Activated CD4-positive, alpha-beta memory T cell treated with anti-CD3 and anti-CD28 coated beads, Interleukin-2, amount 10 ng/mL, durations not matched to agents 7 days and 5 days (primary cell): ENCODE results near the gene BAHCC1. TPM values are rescaled to one million over a fixed set of nuclear protein-coding genes. Genes with fewer than 3 reads are reported as not detected.

Experiments
- CTCF ChIA-PET: fragments of 350-600 bp; sonication (Branson Sonifier 250); formaldehyde crosslinking; loops from one replicate; lab custom pipeline; 2021; ENCODE audit warnings: antibody characterized with exemption, inconsistent platforms; lab: Charles Lee
- POLR2A ChIA-PET: fragments of 350-600 bp; sonication (Branson Sonifier 250); formaldehyde crosslinking; loops from one replicate; lab custom pipeline; 2021; ENCODE audit warnings: antibody characterized with exemption; lab: Charles Lee
- DNase-seq: peaks from one replicate; pipeline ENCODE4 v3.0.0-alpha.2; 2020
- H3K27ac Mint-ChIP-seq: one replicate; pipeline ENCODE4 v1.8.0; 2021; ENCODE audit warnings: mild to moderate bottlenecking, mixed read lengths
- H3K27me3 Mint-ChIP-seq: one replicate; pipeline ENCODE4 v1.8.0; 2021; ENCODE audit warnings: mixed read lengths
- H3K36me3 Mint-ChIP-seq: one replicate; pipeline ENCODE4 v1.8.0; 2021; ENCODE audit warnings: low read depth, mixed read lengths
- H3K4me1 Mint-ChIP-seq: one replicate; pipeline ENCODE4 v1.8.0; 2021; ENCODE audit warnings: mixed read lengths
- H3K4me3 Mint-ChIP-seq: one replicate; pipeline ENCODE4 v1.8.0; 2021; ENCODE audit warnings: mild to moderate bottlenecking, mixed read lengths
- H3K9me3 Mint-ChIP-seq: one replicate; pipeline ENCODE4 v1.8.0; 2021; ENCODE audit warnings: mixed read lengths
- total RNA-seq, 2 experiments: library from RNA; stranded (reverse); gene quantifications; one replicate each; pipeline ENCODE4 v1.2.3, GENCODE V29; 2021

The BAHCC1 gene
- total RNA-seq, 2 experiments from 2014 or later, result 0.15 to 0.18 TPM

- H3K27ac Mint-ChIP-seq, result peak overlapping the region; percentile 56
- H3K36me3 Mint-ChIP-seq, result peaks cover 16% of the 10 kb centered on the region
- peak; percentile 76 for DNase-seq
- CTCF ChIA-PET, result interaction anchor here (1.2 kb wide), 1 partner anchor 91 kb away, joined by 7 read pairs; no protein-coding TSS in a partner anchor
- H3K9me3 Mint-ChIP-seq, result no peaks in the 10 kb centered on the region
- peaks cover 62% of the 10 kb centered on the region for H3K27me3 Mint-ChIP-seq
- peaks cover 28% of the 10 kb centered on the region for H3K4me1 Mint-ChIP-seq
- H3K4me3 Mint-ChIP-seq, result peak overlapping the region; percentile 49
- POLR2A ChIA-PET, result interaction anchor here (1.4 kb wide), 1 partner anchor 119 kb away, joined by 3 read pairs; the partner anchor contains the start of gene ACTG1
These were observed 1.4 kb upstream of the BAHCC1 start for GRCh38 chr17:81393684-81394376.

GRCh38 chr17:81394377-81394920 is 808 bp upstream of the BAHCC1 start:
- ChIA-PET CTCF (interaction anchor here (1.2 kb wide), 1 partner anchor 90 kb away, joined by 7 read pairs; no protein-coding TSS in a partner anchor), POLR2A (interaction anchor here (1.0 to 1.4 kb wide), 3 partner anchors 52 to 118 kb away, joined by 3 to 4 read pairs (median 3); partner anchors contain the start of gene ACTG1)
- H3K4me1 Mint-ChIP-seq, result peaks cover 30% of the 10 kb centered on the region
- no peaks in the 10 kb centered on the region for H3K9me3 Mint-ChIP-seq
- peaks cover 18% of the 10 kb centered on the region for H3K36me3 Mint-ChIP-seq
- peaks cover 60% of the 10 kb centered on the region for H3K27me3 Mint-ChIP-seq
- H3K27ac Mint-ChIP-seq, result peak overlapping the region; percentile 56
- DNase-seq, result no peak
- H3K4me3 Mint-ChIP-seq, result peak overlapping the region; percentile 49

- H3K4me3 Mint-ChIP-seq, result no peak overlapping the region
These were observed 482 bp downstream of the BAHCC1 start for GRCh38 chr17:81395600-81396277.

GRCh38 chr17:81396278-81396721 is 1.0 kb downstream of the BAHCC1 start:
- no peak overlapping the region for H3K4me3 Mint-ChIP-seq
- no peak for DNase-seq
- H3K27me3 Mint-ChIP-seq, result peaks cover 65% of the 10 kb centered on the region
- POLR2A ChIA-PET, result interaction anchor here (0.8 to 2.2 kb wide), 5 partner anchors 33 to 306 kb away, joined by 3 to 10 read pairs (median 7); partner anchors contain the start of gene ACTG1
- peaks cover 20% of the 10 kb centered on the region for H3K36me3 Mint-ChIP-seq
- CTCF ChIA-PET, result no interaction called here
- peaks cover 33% of the 10 kb centered on the region for H3K4me1 Mint-ChIP-seq
- H3K27ac Mint-ChIP-seq, result no peak overlapping the region
- no peaks in the 10 kb centered on the region for H3K9me3 Mint-ChIP-seq

More at GRCh38 chr17:81395600-81396277, 482 bp downstream of the BAHCC1 start:
- no peak for DNase-seq
- peaks cover 66% of the 10 kb centered on the region for H3K27me3 Mint-ChIP-seq
- ChIA-PET CTCF (no interaction called here), POLR2A (interaction anchor here (1.0 to 2.2 kb wide), 4 partner anchors 34 to 117 kb away, joined by 3 to 10 read pairs (median 4); partner anchors contain the start of gene ACTG1)
- peak overlapping the region; percentile 35 for H3K27ac Mint-ChIP-seq
- peaks cover 20% of the 10 kb centered on the region for H3K36me3 Mint-ChIP-seq
- H3K9me3 Mint-ChIP-seq, result no peaks in the 10 kb centered on the region
- H3K4me1 Mint-ChIP-seq, result peaks cover 33% of the 10 kb centered on the region

GRCh38 chr17:81396722-81397313 is 1.6 kb downstream of the BAHCC1 start:
- CTCF ChIA-PET, result interaction anchor here (1.0 kb wide), 1 partner anchor 31 kb away, joined by 3 read pairs; no protein-coding TSS in a partner anchor
- peak; percentile 43 for DNase-seq
- peaks cover 64% of the 10 kb centered on the region for H3K27me3 Mint-ChIP-seq
- H3K4me3 Mint-ChIP-seq, result no peak overlapping the region
- H3K9me3 Mint-ChIP-seq, result no peaks in the 10 kb centered on the region
- H3K27ac Mint-ChIP-seq, result no peak overlapping the region
- H3K36me3 Mint-ChIP-seq, result peaks cover 20% of the 10 kb centered on the region
- peaks cover 33% of the 10 kb centered on the region for H3K4me1 Mint-ChIP-seq
- POLR2A ChIA-PET, result interaction anchor here (0.5 to 2.2 kb wide), 6 partner anchors 33 to 1575 kb away, joined by 3 to 10 read pairs (median 6); partner anchors contain the start of gene ACTG1

GRCh38 chr17:81397314-81398175 is 2.3 kb downstream of the BAHCC1 start:
- Mint-ChIP-seq H3K9me3 (no peaks in the 10 kb centered on the region), H3K4me3 (peak overlapping the region; percentile 32), H3K27me3 (peaks cover 64% of the 10 kb centered on the region), H3K36me3 (peaks cover 20% of the 10 kb centered on the region), H3K4me1 (peaks cover 33% of the 10 kb centered on the region), H3K27ac (peak overlapping the region; percentile 47)
- no peak for DNase-seq
- ChIA-PET POLR2A (interaction anchor here (0.5 to 2.2 kb wide), 6 partner anchors 32 to 1576 kb away, joined by 3 to 10 read pairs (median 6); partner anchors contain the start of gene ACTG1), CTCF (interaction anchor here (1.0 kb wide), 1 partner anchor 30 kb away, joined by 3 read pairs; no protein-coding TSS in a partner anchor)

GRCh38 chr17:81398176-81398831 is 3.0 kb downstream of the BAHCC1 start:
- peaks cover 33% of the 10 kb centered on the region for H3K4me1 Mint-ChIP-seq
- ChIA-PET POLR2A (interaction anchor here (1.9 kb wide), 1 partner anchor 115 kb away, joined by 8 read pairs; the partner anchor contains the start of gene ACTG1), CTCF (interaction anchor here (1.0 kb wide), 1 partner anchor 29 kb away, joined by 3 read pairs; no protein-coding TSS in a partner anchor)
- H3K4me3 Mint-ChIP-seq, result peak overlapping the region; percentile 75
- peak overlapping the region; percentile 47 for H3K27ac Mint-ChIP-seq
- H3K36me3 Mint-ChIP-seq, result peaks cover 20% of the 10 kb centered on the region
- no peaks in the 10 kb centered on the region for H3K9me3 Mint-ChIP-seq
- DNase-seq, result no peak
- H3K27me3 Mint-ChIP-seq, result peaks cover 67% of the 10 kb centered on the region

GRCh38 chr17:81398832-81399411 is 3.7 kb downstream of the BAHCC1 start:
- Mint-ChIP-seq H3K4me3 (peak overlapping the region; percentile 75), H3K27me3 (peaks cover 69% of the 10 kb centered on the region), H3K36me3 (peaks cover 19% of the 10 kb centered on the region), H3K9me3 (no peaks in the 10 kb centered on the region), H3K4me1 (peaks cover 32% of the 10 kb centered on the region), H3K27ac (peak overlapping the region; percentile 52)
- ChIA-PET CTCF (no interaction called here), POLR2A (no interaction called here)
- DNase-seq, result no peak

GRCh38 chr17:81399481-81400153 is 4.4 kb downstream of the BAHCC1 start:
- CTCF ChIA-PET, result no interaction called here
- H3K4me1 Mint-ChIP-seq, result peaks cover 25% of the 10 kb centered on the region
- no peak for DNase-seq
- H3K27ac Mint-ChIP-seq, result no peak overlapping the region
- peaks cover 13% of the 10 kb centered on the region for H3K36me3 Mint-ChIP-seq
- POLR2A ChIA-PET, result no interaction called here
- peak overlapping the region; percentile 65 for H3K4me3 Mint-ChIP-seq
- peaks cover 68% of the 10 kb centered on the region for H3K27me3 Mint-ChIP-seq
- H3K9me3 Mint-ChIP-seq, result no peaks in the 10 kb centered on the region

- DNase-seq, result no peak
- Mint-ChIP-seq H3K9me3 (no peaks in the 10 kb centered on the region), H3K4me1 (peaks cover 18% of the 10 kb centered on the region), H3K27me3 (peaks cover 65% of the 10 kb centered on the region), H3K27ac (no peak overlapping the region), H3K36me3 (peaks cover 9% of the 10 kb centered on the region), H3K4me3 (peak overlapping the region; percentile 65)
- POLR2A ChIA-PET, result no interaction called here
- CTCF ChIA-PET, result no interaction called here
These were observed 5.1 kb downstream of the BAHCC1 start for GRCh38 chr17:81400154-81400977.
